ENCODE results near the gene NRM. TPM values are rescaled to one million over a fixed set of nuclear protein-coding genes. Genes with fewer than 3 reads are reported as not detected.

The NRM gene
- total and polyA plus RNA-seq, 2 of the 13 experiments (the other 11 are each of a cell fraction or from before 2014, with no cell fraction given), result 12.5 to 16.0 TPM

DNA sequence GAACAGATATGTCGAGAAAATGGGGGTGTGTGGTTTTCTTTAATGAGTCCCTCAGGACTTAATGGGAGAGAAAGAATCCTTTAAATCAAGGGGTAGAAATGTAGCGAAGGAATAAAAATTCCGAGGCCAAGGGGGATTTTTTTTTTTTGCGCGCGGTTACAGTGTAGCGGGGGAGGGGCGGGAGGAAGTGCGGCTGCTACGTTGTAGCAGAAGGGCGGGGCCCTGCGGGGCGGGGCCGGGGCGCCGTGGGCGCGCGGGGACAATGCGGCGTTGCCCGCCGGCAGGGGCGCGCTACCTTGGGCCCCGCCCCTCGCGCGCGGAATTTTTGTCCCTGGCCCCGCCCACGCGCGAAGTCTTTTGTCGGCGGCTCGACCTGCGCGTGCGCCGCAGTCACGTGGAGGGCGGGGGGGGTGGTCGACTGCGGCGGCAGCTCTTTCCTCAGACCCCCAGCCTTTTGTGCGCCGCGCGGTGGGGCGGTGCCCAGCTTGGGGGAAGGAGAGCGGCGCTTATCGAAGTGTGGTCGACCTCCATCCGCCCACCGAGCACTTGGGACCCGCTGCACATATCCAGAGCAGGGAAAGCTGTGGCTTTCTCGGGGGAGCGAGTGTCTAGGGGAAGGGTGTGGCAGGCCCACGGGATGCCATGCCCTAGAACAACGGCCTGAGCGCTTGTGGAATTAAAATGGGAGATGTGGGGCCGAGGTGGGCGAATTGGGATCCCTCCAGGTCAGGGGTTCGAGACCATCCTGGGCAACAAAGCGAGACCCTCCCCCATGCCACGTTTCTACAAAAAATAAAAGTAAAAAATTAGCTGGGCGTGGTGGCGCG, 30.6 kb upstream of the NRM start (continued):
- TF ChIP-seq, protein P1, sequence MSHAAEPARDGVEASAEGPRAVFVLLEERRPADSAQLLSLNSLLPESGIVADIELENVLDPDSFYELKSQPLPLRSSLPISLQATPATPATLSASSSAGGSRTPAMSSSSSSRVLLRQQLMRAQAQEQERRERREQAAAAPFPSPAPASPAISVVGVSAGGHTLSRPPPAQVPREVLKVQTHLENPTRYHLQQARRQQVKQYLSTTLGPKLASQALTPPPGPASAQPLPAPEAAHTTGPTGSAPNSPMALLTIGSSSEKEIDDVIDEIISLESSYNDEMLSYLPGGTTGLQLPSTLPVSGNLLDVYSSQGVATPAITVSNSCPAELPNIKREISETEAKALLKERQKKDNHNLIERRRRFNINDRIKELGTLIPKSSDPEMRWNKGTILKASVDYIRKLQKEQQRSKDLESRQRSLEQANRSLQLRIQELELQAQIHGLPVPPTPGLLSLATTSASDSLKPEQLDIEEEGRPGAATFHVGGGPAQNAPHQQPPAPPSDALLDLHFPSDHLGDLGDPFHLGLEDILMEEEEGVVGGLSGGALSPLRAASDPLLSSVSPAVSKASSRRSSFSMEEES (CRISPR knock-in tag; IDR thresholded peaks at IDR 0.05), result peak; percentile 90
- TF ChIP-seq POLR2AphosphoS5 (IDR thresholded peaks at IDR 0.05; ENCODE audit: low read depth, low read length) (peak; percentile 39), PCBP1 (IDR thresholded peaks at IDR 0.05; ENCODE audit: borderline replicate concordance, low read depth, low read length) (no peak), ZNF839 (CRISPR knock-in tag; IDR thresholded peaks at IDR 0.05; ENCODE audit: borderline replicate concordance) (0 out of 2 replicates have a peak, but pooled peaks have one; percentile 25), GATA4 (IDR thresholded peaks at IDR 0.05; ENCODE audit: borderline replicate concordance, low read depth) (no peak), SKI (IDR thresholded peaks at IDR 0.05; ENCODE audit: partially characterized antibody) (peak; percentile 39), NBN (conservative IDR thresholded peaks at IDR 0.05) (no peak), ZNF138 (CRISPR knock-in tag; IDR thresholded peaks at IDR 0.05; ENCODE audit: low read depth) (peak; percentile 52; the same call in 1 of the 2 replicates), ZNF772 (CRISPR knock-in tag; IDR thresholded peaks at IDR 0.05) (peak; percentile 95), PAF1 (CRISPR knock-in tag; IDR thresholded peaks at IDR 0.05) (0 out of 2 replicates have a peak, but pooled peaks have one; percentile 22), ZNF782 (CRISPR knock-in tag; IDR thresholded peaks at IDR 0.05; ENCODE audit: borderline replicate concordance) (peak; percentile 52; the same call in 1 of the 2 replicates), ZNF34 (CRISPR knock-in tag; IDR thresholded peaks at IDR 0.05; ENCODE audit: borderline replicate concordance) (no peak), TBP (CRISPR knock-in tag; IDR thresholded peaks at IDR 0.05) (no peak), ZFY (CRISPR knock-in tag; IDR thresholded peaks at IDR 0.05) (peak; percentile 46), ZNF790 (CRISPR knock-in tag; IDR thresholded peaks at IDR 0.05; ENCODE audit: borderline replicate concordance) (no peak)
- TF ChIP-seq, protein P2, sequence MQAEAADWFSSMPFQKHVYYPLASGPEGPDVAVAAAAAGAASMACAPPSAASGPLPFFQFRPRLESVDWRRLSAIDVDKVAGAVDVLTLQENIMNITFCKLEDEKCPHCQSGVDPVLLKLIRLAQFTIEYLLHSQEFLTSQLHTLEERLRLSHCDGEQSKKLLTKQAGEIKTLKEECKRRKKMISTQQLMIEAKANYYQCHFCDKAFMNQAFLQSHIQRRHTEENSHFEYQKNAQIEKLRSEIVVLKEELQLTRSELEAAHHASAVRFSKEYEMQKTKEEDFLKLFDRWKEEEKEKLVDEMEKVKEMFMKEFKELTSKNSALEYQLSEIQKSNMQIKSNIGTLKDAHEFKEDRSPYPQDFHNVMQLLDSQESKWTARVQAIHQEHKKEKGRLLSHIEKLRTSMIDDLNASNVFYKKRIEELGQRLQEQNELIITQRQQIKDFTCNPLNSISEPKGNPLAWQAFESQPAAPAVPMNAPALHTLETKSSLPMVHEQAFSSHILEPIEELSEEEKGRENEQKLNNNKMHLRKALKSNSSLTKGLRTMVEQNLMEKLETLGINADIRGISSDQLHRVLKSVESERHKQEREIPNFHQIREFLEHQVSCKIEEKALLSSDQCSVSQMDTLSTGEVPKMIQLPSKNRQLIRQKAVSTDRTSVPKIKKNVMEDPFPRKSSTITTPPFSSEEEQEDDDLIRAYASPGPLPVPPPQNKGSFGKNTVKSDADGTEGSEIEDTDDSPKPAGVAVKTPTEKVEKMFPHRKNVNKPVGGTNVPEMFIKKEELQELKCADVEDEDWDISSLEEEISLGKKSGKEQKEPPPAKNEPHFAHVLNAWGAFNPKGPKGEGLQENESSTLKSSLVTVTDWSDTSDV (CRISPR knock-in tag; IDR thresholded peaks at IDR 0.05), result no peak
- TF ChIP-seq, protein P3, sequence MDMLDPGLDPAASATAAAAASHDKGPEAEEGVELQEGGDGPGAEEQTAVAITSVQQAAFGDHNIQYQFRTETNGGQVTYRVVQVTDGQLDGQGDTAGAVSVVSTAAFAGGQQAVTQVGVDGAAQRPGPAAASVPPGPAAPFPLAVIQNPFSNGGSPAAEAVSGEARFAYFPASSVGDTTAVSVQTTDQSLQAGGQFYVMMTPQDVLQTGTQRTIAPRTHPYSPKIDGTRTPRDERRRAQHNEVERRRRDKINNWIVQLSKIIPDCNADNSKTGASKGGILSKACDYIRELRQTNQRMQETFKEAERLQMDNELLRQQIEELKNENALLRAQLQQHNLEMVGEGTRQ (IDR thresholded peaks at IDR 0.05; ENCODE audit: low read depth, low read length), result peak; percentile 92
- TF ChIP-seq, protein P3 (CRISPR knock-in tag; IDR thresholded peaks at IDR 0.05; ENCODE audit: borderline replicate concordance), result peak; percentile 96
- TF ChIP-seq, protein P4, sequence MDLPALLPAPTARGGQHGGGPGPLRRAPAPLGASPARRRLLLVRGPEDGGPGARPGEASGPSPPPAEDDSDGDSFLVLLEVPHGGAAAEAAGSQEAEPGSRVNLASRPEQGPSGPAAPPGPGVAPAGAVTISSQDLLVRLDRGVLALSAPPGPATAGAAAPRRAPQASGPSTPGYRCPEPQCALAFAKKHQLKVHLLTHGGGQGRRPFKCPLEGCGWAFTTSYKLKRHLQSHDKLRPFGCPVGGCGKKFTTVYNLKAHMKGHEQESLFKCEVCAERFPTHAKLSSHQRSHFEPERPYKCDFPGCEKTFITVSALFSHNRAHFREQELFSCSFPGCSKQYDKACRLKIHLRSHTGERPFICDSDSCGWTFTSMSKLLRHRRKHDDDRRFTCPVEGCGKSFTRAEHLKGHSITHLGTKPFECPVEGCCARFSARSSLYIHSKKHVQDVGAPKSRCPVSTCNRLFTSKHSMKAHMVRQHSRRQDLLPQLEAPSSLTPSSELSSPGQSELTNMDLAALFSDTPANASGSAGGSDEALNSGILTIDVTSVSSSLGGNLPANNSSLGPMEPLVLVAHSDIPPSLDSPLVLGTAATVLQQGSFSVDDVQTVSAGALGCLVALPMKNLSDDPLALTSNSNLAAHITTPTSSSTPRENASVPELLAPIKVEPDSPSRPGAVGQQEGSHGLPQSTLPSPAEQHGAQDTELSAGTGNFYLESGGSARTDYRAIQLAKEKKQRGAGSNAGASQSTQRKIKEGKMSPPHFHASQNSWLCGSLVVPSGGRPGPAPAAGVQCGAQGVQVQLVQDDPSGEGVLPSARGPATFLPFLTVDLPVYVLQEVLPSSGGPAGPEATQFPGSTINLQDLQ (CRISPR knock-in tag; IDR thresholded peaks at IDR 0.05), result no peak
- TF ChIP-seq, protein P5, sequence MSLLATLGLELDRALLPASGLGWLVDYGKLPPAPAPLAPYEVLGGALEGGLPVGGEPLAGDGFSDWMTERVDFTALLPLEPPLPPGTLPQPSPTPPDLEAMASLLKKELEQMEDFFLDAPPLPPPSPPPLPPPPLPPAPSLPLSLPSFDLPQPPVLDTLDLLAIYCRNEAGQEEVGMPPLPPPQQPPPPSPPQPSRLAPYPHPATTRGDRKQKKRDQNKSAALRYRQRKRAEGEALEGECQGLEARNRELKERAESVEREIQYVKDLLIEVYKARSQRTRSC (CRISPR knock-in tag; IDR thresholded peaks at IDR 0.05; ENCODE audit: low read depth), result no peak

All from HepG2 (cell line).